ENCODE results near the gene CTIF.
"Not testable (repeated sequence)": the region's sequence is repeated elsewhere in the genome, so short reads cannot be mapped to it uniquely, and the experiment has no call there.

The CTIF gene

DNA sequence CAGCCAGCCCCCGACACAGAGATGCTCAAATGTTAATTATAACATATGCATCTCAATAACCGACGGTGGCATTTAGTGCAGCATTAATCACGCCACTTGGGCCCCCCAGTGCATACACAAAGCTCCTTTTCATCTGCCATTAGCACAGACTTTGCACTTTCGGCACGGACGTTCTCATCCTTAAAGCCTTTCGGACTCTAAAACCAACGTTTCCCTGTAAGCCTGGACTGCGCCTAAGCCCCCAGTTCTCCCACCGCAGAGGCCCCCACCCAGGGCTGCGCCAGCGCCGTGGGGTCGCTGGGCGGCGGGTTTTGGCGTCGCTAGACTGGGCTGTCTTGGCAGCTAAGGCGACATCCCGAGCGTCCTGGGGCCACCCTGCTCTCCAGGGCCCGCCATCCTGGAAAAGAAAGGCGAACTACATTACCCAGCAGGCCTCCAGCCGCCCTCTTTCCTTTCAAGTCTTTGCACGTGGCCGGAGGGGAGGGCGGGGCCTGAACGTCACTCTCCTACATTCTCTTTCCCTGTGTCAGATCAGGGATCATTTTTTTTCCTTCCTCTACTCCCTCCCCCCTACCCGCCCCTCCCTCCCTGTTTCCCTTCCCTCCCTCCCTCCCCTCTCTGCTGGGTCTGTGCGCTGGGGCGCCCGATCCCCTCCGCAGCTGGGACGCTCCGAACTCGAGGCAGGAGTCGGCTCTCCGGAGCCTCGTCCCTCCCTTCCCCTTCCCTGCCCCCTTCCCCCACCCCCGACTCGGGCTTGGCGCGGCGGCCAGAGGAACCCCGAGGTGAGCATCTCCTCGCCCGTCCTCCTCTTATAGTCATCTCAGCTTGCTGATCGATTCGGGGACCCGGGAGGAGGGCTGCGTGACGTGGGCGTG, at the start of gene CTIF:
Gene CTIF, plus strand, starts transcription at position 501 of the 875 bp plus-strand sequence. CDS start 80,535 bp downstream, outside the sequence.
- DNase-seq (ENCODE audit: low spot score), result peak; percentile 88
- no peak for FAIRE-seq

DNA sequence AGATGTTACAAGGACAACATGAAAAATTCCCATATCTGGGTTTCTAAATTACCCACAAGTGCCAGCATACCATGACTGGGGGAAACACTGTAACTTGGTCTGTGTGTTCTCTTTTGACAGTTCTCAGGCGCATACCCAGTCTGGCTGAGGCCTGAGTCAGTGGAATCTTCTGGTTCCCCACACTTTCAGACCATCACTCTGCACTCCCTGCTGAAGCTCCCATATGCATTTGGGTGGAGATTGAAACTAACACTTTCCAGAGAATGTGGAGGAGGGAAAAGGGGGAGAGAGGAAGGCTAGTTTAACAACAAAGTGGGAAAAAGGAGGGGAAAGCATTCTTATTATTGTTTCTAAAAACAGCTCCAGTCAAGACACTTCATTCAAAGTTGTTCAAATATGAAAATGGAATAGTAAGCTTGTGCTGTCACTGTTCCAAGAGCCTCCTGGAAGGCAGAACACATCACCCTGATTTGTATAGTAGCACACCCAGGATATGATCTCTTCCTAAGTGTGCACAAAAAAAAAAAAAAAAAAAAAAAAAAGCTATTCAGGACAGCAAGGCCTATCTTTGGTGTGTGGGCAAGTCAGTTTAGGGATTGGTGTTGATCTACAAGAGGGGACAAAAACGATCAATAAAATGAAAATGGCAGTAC, 48.1 kb upstream of the CTIF start:
- FAIRE-seq (no peak), DNase-seq (ENCODE audit: low spot score) (no peak)

- no peak for DNase-seq (ENCODE audit: low spot score)
- no peak for FAIRE-seq
Measured at GRCh38 chr18:48492880-48493279, 46.0 kb upstream of the CTIF start.

DNA sequence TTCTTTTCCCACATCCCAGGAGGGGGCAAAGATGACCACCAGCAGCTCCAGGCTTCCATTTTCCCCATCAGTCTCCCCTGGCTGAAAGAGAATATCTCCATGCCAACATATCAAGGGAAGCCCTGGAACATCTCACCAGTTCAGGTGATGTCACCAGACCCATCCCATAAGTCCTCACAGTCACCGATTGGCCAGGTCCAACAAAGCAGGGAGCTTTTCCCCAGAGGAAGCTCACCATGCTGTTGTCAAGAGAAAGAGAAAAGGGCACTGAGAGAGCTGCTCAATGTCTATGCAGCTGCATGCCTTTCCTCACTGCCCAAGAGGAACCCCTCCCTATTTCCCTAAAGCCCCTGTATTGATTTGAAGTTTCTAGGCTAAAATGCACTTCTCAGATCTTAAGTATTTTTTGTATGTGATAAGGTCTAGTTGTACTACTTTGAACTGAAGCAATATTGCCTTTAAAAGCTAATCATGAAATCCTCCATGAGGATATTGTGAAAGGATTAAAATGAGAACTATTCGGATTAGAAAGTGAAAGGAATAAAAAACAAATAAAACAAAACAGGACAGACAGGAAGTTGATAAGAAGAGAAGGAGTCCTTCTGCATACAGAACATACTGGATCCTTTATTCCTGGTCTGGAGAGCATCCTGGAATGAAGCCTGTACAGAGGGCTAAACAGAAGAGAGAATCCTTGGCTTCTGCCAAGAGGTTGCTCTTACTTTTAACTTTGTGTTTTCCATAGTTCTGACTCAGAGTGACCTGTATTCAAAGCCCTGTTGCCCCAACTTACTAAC, 45.2 kb upstream of the CTIF start:
- FAIRE-seq (no peak), DNase-seq (ENCODE audit: low spot score) (no peak)

- DNase-seq (ENCODE audit: low spot score) (no peak), FAIRE-seq (no peak)
Measured at GRCh38 chr18:48497863-48498262, 41.0 kb upstream of the CTIF start.

DNA sequence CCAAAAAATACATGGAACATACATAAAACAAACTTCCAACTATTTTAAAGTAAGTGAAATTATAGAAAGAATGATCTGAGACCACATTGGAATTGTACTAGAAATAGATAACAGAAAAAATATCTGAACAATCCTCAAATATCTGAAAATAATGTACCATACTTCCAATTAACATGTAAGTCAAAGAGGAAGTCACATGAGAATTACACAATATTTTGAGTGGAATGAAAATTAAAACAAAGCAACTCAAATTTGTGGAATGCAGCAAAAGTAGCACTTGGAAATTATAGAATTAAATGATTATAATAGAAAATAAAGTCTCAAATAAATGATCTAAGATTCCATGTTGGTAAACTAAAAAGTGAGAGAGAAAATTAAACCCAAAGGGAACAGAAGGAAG, 38.3 kb upstream of the CTIF start:
- no peak for FAIRE-seq

GRCh38 chr18:48502906-48503305, 35.9 kb upstream of the CTIF start:
- FAIRE-seq, result no peak
- DNase-seq (ENCODE audit: low spot score), result no peak

More for the DNA sequence above, 38.3 kb upstream of the CTIF start:
- no peak for DNase-seq (ENCODE audit: low spot score)

- no peak for FAIRE-seq
- DNase-seq (ENCODE audit: low spot score), result no peak
Measured at GRCh38 chr18:48504819-48505218, 34.0 kb upstream of the CTIF start.

DNA sequence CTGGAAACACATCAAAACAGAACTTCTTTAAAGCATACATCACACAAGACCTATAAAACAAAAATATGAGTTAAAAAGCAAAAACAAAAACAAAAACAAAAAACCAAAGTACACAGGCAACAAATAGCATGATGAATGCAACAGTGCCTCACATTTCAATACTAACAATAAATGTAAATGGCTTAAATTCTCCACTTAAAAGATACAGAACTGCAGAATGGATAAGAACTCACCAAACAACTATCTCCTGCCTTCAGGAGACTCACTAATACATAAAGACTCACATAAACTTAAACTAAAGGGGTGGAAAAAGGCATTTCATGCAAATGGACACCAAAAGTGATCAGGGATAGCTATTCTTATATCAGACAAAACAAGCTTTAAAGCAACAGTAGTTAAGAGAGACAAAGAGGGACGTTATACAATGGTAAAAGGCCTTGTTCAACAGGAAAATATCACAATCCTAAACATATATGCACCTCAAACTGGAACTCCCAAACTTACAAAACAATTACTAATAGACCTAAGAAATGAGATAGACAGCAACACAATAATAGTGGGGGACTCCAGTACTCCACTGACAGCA, 31.8 kb upstream of the CTIF start:
- DNase-seq (ENCODE audit: low spot score); FAIRE-seq: not testable (repeated sequence)

- FAIRE-seq; DNase-seq (ENCODE audit: low spot score): not testable (repeated sequence)
Measured at GRCh38 chr18:48512498-48512897, 26.3 kb upstream of the CTIF start.

DNA sequence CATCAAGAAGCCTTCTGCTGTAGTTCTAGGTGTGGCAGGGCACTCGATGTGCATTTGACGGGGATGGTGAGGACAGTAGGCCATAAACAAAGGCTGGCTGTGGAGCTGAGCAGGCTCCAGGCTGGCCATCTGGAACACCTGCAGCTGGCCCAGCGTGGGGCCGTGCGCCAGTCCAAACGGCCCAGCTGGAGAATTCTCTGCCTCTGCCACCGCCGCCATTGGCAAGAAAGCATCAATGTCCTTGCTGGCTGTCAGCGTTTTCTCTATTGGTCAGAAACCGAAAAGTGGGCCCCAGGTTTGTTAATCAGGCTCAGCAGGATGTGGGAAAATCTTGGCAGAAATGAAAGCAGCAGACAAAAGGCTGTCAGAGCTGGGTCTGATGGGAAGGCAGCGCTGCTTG, 24.0 kb upstream of the CTIF start:
- DNase-seq (ENCODE audit: low spot score), result no peak
- FAIRE-seq, result no peak

DNA sequence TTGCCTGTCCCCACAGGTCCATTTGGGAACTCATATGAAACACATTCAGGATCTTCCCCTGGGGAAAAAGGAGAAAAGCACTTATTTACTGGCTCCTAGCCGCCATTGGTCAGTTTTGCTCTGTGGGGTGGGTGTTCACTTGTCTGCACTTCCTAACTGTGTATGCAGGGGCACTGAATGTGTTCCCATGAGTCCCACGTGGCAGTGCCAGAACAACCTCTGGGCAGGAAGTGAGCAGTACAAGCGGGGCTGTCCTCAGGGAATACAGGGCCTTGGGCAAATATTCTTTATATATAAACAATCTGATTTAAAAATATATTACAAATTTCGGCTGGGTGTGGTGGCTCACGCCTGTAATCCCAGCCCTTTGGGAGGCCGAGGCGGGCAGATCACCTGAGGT, 21.8 kb upstream of the CTIF start:
- DNase-seq (ENCODE audit: low spot score), result no peak
- FAIRE-seq, result no peak

DNA sequence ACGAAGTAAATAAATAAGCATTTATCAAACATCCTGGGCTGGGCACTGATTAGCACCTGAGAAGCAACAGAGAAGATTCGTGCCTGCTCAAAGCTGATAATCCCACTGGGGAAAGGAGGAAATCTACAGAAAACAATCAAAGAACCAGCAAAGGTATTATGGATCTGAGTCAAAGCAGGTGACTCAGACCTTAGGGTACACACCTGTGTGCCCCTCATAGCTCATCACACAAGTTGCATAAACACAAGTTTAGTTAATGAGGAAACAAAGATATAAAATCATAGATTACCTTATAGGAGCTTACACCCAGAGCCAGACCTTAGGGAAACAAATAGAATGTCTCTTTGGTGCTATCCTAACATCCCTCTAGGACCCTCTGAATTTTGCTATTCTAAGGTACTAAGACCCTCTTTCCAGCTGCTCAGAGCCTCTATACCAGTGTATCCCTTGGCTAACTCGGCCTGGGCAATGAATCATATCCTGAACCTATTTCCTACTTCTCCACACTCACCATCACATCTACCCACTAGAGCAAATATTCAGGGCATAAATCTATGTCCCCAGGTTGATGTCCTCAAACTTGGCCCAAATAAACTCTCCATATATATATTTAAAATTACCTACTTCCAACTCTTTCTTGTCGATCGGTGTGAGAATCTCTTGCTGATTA, 19.3 kb upstream of the CTIF start:
- FAIRE-seq (no peak), DNase-seq (ENCODE audit: low spot score) (no peak)

DNA sequence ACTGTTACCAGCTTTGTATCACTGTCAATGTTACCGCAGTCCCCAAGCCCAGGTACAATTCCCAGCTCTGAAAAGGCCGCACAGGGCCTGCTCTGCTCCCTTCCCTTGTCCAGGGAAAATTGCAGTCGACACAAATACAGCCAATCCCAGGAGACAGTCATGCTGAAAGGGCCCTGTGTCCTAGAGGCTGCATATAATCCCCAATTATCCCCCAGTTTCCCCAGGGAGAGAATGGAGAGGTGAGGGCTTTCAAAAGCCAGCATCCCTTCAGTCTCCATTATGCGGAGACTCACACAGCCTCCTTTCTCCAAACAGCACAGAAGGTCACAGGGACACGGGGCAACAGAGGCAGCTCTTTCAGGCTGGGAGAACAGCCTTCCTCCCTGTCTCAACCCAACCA, 17.1 kb upstream of the CTIF start:
- DNase-seq (ENCODE audit: low spot score) (no peak), FAIRE-seq (no peak)

GRCh38 chr18:48525671-48526070, 13.2 kb upstream of the CTIF start:
- FAIRE-seq, result no peak

DNA sequence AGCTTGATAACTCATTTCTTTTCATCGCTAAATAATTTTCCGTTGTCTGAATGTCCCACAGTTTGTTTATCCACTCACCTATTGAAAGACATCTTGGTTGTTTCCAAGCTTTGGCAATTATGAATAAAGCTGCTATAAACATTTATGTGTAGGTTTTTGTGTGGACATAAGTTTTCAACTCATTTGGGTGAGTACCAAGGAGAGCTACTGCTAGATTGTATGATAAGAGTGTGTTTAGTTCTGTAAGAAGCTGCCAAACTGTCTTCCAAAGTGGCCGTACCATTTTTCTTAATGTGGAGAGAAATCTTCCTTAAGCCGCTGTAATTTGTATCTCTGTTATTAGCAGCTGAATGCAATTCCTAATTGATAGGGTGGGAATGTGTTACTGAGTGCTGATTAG, 11.4 kb upstream of the CTIF start:
- no peak for FAIRE-seq
- no peak for DNase-seq (ENCODE audit: low spot score)

More at GRCh38 chr18:48525671-48526070, 13.2 kb upstream of the CTIF start:
- DNase-seq (ENCODE audit: low spot score), result no peak

GRCh38 chr18:48528861-48529260, 10.0 kb upstream of the CTIF start:
- FAIRE-seq (no peak), DNase-seq (ENCODE audit: low spot score) (no peak)

DNA sequence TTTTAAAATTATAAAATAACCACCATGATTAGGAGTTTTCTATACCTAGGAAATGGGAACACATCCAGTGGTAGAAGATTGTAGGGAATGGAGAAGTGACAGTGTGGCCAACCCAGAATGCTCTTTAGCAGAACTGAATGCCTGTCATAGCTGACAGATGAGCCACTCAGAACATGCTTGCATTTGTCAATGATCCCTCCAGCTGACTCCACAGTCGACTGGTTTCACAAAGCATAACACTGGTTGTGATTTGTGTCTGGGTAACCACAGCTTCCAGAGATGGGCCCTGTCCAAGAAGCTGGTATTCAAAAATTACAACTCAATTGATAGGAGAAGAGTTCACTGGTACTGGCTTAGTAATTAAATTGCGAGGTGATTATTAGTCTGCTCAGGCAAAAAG, 9.0 kb upstream of the CTIF start:
- DNase-seq (ENCODE audit: low spot score), result peak; percentile 41
- no peak for FAIRE-seq

DNA sequence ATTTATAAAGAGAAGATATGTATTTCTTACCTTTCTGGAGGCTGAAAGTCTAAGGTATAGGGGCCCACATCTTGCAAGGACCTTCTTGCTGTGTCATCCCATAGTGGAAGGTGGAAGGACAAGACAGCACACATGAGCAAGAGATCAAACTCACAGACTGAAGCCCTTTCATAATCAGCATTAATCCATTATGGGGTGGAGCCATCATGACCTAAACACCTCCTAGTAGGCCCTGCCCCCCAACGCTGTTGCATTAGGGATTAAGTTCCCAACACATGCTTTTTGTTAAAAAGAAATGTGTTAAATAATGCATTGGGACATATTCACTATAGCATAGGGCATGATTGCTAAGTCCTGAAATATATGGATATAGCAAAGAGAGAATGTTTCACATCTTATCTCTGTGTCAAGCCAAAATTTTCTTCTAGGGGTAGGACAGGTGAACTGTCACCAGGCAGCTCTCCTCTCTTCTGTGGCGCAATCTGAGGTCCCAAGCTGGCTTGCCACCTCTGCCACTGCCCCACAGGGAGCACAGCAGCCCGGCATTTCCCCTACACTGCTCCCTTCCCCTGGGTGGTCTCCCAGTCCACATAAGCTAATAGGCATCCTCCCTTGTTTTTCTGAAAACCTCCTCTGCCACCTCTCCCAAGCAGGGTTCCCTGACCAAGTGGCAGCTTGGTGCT, 8.3 kb upstream of the CTIF start:
- DNase-seq (ENCODE audit: low spot score), result no peak
- FAIRE-seq, result no peak

DNA sequence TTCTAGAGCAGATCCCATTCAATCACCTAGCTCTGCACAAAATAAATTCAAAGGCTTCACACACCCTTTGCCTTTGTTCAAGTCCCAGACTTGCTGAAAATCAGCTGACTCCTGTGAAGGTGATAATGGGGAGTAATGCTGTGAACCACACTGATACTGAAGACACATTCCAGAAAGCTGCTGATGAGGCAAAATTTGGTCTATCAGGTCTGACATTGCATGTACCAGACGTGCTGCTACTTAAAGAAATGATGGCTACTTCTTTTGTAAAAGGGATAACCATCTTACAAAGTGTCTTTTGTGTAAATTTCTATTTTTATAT, 7.8 kb upstream of the CTIF start:
- FAIRE-seq (no peak), DNase-seq (ENCODE audit: low spot score) (no peak)

- FAIRE-seq, result no peak
- DNase-seq (ENCODE audit: low spot score), result no peak
Measured at GRCh38 chr18:48531908-48532307, 6.9 kb upstream of the CTIF start.
